ENCODE data around the gene NSUN7.
A peak's percentile ranks its signal among the peaks of the same experiment; 100 is the strongest.

NSUN7 gene

DNA sequence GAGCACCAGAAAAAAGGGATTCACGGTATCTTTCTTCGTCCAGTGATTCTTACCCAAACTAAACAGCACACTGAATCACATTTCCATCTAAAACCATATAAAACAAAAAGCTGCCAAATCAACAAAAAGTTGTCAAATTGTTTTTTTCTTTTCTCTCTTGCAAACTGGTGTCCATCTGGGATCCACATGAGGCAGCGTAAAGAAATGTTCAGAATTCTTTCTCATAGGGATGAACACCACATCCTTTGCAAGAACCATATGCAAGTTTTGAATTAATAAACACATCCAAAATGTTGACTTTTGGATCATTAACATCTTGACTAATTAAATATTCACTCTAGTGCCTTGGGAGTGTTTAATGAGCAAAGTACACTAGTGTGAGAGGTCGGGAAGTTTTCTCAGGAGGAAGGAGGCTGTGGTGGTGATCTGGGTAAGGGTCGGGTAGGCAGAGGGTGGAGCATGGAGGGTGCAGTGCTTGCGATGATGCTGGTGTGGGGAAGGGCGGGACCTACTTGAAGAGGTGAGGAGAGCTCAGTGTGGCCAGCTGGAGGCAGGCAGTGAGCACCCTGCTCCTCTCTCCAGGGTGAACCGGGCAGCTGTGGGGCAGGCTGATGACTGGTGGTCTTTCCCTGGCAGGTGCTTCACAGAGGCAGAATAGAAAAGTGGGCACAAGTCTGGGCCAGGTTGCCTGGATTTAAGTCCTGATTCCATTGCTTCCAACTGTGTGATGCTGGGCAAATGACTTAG, 72.8 kb downstream of the NSUN7 start:
- no peak for DNase-seq (ENCODE audit: low spot score)

DNA sequence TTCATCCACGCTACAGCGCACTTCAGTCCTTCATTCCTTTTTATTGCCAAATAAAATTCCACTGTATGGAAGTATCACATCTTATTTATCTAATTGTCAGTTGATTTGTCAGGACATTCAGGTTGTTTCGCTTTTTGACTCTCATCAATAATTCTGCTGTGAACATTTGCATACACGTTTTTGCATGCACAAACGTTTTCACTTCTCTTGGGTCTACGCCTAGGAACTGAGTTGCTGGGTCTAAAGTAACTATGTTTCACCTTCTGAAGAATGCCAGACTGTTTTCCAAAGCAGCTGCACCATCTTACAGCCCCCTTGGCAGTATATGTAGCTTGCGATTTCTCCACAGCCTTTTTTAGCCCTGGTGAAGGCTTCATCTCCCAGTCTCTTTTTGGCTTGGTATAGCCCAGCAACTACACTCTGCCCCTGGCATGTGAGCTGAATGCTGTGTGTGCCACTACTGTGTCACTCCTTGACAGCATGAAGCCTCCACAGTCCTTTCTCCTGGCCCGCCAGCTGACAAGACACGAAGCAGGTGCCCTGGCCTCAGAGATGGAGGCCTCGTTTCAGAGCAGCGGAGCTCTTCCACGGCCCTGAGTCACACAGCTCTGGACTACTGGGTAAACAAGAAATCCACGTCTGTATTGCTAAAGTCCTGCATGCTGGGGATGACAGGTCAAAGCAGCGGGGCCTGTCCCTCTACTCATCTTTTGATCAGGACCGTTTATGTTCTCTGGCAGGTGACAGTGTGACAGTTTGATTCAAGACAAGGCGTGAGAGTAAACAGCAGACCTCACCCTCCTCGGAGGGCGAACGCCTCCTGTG, 75.5 kb downstream of the NSUN7 start:
- no peak for DNase-seq (ENCODE audit: low spot score)

DNA sequence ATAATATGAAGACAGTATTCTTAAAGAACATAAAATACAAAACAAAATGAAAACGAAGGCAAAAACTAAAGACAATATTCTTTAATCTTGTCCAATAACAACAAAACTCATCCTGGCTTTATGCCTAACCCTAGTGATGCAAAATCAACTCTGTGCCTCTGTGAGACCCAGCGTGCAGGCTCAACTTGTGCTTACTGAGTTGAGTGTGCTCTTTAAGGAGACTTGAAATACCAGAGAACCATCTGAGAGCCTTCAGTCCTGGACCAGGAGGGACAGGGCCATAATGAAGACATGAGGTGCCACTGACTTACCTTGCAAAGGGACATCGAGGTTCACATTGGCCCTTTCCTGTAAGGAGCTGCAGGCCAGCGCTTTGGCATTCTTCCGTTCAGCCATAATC, 77.1 kb downstream of the NSUN7 start:
- DNase-seq (ENCODE audit: low spot score), result no peak

DNA sequence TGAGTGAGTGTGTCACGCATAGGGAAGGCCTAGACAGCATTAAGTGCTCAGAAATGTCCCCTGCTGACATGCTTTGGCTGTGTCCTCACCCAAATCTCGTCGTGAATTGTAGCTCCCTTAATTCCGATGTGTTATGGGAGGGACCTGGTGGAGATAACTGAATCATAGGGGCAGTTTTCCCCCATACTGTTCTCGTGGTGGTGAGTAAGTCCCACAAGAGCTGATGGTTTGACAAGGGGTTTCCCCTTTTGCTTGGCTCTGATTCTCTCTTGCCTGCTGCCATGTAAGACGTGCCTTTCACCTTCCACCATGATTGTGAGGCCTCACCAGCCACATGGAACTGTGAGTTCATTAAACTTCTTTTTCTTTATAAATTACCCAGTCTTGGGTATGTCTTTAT, 78.0 kb downstream of the NSUN7 start:
- DNase-seq (ENCODE audit: low spot score), result no peak

DNA sequence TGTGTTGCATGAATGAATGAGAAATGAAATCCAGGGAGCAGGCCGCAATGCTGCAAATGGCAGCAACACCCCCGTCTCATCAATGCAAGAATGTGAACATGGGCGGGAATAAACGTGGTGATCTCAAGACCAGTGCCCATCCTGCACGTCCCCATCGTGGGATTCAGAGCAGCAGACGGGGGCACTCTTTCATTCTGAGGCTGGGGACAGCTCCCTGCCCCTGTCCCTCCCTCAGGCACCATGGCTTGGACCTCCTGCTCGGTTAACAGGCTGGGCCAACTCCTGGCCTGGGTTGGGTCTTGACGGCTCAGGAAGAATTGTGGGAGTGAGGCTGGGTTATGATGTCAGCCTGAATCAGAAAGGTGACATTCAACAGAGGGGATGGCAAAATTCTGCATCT, 78.9 kb downstream of the NSUN7 start:
- no peak for DNase-seq (ENCODE audit: low spot score)

DNA sequence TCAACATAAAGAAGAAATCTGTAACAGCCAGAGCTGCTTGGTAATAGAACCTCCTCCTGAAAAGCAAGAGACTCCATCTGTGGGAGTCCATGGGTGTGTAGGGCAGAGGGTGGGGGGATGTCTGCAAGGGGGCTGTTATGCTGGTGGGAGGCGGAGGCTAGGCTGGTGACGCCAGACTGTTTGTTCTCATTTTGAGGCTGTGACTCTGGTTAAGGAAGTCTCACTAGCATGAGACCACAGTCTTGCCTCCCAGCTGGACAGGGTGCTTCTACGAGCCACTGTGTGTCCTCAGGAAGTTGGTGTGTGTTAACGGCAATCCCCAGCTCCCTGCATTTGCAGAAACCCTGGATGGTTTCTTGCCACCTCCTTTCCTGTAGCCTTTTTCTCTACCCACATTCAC, 79.8 kb downstream of the NSUN7 start:
- no peak for DNase-seq (ENCODE audit: low spot score)

DNA sequence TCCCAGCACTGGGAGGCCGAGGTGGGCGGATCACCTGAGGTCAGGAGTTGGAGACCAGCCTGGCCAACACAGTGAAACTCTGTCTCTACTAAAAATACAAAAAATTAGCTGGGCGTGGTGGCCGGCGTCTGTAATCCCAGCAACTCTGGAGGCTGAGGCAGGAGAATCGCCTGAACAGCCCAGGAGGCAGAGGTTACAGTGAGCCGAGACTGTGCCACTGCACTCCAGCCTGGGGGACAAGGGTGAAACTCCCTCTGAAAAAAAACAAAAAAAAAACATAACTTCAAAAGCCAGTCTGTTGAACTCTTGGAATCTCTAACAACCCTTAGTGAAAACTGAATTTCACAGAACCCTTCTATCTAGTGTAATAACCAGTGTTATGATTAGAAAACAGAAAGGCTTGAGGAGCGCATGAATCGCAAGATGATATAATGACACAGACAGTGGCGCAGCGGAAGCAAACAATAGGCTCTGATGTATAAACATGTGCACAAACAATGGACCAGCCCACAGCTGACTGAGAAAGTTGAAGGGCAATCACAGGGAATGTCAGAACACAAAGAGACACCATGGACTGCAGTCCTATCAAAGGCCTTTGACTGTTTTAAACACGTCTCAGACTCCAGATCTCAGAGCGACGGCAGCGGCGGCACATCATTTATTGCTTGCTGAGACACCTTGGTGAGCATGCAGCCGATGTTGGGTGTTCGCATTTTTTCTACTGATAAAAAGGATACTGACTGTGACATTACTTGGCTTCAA, 81.6 kb downstream of the NSUN7 start:
- DNase-seq (ENCODE audit: low spot score), result no peak

DNA sequence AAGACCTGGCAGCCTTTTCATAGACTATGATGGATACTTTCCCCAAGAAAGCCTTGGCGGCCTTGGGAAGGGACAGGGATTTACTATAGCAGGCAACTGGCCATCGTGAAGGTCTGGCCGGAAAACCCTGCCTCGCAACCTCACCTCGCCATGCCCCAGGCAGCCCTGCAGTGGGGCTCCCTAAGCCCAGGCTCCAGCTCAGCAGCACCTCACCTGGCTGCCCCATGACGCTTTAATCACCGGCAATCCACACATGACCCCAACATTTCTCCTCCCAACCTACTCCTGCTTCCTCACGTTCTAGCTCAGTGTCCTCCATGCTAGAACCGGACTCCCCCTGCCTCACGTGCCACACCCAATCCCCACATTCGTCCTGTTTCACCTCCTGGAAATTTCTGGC, 82.4 kb downstream of the NSUN7 start:
- no peak for DNase-seq (ENCODE audit: low spot score)

DNA sequence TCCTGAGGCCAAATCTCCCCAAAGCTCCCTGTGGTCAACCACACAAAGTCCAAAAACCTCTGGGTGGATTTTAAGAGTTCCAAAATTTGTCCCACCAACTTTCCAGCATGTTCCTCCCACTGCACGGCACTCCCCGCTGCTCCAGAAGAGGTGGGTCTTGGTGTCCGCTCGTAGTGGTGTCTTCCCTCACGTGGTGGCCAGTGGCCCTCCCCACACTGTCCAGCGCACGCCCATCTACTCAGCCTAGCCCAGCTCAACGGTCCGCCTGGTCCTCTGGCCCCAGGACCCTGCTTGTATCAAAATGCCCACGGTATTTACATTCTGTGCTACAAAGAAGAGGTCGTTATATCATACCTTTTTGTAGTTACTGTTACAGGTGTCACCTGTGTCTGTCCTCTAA, 83.5 kb downstream of the NSUN7 start:
- DNase-seq (ENCODE audit: low spot score), result no peak

DNA sequence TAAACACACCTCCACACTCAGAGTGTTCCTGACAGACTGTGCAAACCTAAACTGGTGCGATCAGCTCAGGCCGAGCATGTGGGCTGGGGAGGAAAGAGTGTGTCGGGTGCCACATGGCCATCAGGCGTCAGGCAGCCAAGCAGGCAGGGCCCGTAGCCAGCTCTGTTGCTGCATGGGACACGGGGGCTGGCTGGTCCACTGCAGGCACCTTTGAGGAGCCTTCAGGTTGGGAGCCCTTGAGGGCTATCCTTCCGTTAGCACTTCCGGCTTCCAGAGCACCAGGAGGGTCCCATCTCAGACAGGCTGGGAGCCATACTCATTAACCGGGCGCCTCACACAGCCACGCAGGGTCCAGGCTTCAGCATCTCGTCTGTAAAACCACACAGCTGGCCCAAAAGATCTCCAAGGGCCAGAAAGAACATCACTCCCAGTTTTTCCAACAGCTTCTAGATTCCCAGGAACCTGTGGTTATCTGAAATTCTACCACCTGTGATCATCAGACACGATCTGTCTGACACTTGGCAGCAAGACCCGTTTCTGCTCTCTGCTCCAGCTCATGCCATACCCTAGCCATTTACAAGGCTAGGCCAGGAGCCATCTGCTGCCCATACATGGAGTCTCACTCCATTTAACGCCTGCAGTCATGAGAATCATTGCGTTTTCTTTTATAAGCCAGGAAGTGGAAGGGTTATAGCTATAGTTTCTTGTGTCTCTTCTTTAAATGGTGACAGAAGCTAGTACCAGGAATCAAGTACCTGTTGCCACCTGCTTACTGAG, 87.5 kb downstream of the NSUN7 start:
- DNase-seq (ENCODE audit: low spot score), result no peak

DNA sequence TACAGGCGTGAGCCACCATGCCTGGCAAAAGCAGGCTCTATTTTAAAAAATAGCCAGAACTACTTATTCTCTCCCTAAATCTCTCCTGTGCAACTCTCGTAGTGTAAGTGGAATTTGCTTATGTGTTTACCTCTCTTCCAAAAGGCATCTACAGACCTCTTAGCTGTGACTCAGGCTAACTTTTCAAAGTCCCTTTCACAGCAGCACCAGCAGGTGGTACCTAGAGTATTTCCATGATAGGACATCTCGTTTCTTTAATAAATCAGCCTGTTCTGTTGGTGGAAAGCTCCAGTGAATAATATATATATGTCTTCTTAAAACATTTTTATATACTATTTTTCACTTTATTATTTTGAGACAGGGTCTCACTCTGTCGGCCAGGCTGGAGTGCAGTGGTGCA, 89.0 kb downstream of the NSUN7 start:
- DNase-seq (ENCODE audit: low spot score), result no peak

DNA sequence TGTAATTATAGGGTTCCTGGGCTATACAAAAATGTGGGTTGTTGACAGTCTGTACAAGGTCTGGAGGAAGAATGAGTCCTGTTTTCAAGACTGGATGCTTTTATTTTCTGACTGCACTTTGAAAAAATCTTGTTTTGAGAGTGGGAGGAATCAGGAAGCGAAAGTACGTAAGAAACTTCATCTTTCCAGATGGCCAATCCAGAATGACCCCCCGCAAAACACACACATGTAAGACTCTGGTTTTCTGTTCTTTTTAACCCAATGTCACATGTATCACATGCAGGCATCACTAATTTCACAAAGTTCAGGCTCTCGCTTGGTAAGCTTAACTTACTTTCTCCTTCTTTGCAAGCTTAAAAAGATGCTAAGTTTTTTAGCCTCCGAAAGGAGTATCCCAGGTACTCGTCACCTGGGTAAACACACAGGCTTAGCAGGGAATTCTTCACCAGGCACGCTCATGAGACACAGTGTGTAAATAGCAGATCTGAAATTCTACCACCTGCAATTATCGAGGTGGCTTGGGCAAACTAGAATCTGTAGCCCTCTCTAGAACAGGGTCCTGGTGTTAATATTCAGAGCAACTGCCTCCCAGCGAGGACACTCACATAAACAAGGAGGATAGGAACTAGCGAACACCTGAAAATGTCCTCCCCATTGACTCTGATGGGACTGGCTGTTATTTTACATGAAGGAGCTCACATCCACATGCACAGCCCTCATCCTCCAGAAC, 90.7 kb downstream of the NSUN7 start:
- DNase-seq (ENCODE audit: low spot score), result no peak

DNA sequence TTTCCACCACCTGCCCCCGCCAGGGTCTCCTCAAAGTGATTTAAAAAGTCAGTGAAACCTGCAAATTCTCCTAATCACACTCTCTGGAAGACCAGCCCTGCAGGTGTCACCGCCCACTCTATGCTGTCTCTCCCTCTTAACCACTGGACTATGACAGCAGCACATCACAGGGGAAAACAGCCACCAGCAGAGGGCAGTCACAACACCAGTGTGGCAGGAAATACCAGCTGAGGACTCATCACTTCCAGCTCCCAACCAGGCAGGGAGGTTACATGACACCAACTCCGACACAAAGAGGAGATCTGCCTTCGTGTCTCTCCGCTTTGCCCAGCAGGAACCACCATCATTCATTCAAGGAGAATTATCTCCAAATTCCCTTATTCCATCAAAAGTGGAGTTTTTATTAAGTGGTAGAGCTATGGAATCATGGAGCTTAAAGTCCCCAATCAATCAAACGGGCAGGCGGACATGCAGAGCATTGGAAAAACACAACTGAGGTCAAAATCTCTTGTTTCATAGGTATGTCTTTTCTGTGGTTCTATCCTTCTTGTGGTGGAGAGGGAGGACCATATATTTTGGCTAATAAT, 91.3 kb downstream of the NSUN7 start:
- peak; percentile 64 for DNase-seq (ENCODE audit: low spot score)

DNA sequence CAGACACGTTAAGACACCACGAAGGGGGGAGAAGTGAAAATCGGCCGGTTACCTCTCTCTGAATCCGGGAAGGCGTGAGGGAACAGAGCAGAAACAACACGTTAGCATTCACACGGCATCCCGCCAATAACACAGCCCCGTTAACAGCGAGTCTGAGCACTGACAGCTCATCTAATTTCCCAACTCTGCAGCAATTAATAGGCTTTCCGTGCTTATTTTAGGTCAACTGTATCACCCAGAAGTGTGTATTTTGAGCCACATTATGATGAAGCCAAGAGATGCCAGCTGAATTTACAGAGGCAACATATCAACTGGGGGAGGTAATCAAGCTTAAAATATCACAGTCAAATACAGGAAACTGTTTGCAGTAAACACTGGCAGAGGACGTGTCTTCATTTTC, 92.6 kb downstream of the NSUN7 start:
- no peak for DNase-seq (ENCODE audit: low spot score)

DNA sequence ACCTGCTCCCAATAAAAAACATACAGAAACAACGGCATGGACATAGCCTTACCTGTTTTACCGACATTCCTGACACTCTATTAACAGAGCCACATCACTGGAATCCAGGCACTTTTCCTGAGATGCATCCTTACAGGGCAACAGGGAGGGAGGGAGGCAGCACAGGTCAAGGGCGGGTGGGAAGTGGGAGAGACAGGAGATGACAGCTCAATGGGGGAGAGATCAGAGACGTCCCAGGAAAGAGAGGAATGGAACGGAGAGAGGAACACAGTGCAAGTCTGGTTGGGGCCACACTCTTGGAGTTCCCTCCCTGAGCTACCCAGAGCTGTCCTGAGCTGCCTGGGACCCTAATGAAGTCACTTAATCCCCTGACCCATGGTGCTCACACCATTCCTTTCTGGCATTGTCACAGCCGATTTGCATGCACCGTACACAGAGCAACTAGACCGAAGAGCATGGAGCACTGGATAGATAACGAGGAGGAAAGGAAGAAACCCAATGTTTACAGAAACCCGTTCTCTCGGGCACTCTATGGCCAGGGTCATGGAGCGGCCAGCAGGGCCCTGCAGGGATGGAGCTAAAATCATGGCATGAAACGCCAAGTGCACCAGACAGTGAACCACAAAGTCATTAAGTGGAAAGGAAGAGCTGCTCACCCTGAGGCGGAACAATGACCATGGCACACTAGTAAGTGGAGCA, 93.1 kb downstream of the NSUN7 start:
- no peak for DNase-seq (ENCODE audit: low spot score)

DNA sequence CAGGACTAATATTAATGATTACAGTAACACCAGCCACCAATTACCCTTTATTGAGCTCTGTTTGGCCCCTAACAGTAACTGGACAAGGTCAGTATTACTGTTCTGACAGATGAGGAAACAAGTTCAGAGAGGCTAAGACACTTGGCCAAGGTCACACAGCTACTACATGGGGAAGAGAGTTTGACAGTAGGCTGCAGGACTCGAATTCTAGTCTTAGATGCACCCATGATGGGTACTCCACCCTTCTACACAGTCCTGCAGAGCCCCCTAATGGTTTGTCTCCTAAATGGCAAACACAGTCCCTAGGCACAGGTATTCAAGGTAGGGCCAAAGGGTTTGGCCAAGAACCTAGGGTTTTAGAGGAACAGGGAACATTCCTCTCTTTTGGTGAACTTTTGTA, 93.9 kb downstream of the NSUN7 start:
- no peak for DNase-seq (ENCODE audit: low spot score)

DNA sequence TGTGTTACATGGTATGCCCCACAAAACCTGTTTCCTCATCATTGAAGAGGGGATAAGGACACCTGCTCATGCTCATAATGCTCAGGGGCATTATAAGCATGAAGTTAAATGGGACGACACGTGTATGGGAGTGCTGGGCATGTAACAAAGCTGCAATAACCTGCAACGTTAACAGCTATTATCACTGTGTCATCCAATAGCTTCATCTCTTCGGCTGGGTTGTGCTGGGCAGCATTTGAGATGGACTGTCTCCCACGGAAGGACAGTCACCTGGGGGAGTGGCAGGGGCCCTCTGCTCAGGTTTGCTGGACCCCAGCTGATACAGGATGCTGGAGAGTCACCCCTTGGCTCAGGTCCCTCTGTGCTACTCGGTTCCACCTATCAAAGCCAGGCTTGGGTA, 94.5 kb downstream of the NSUN7 start:
- DNase-seq (ENCODE audit: low spot score), result no peak

DNA sequence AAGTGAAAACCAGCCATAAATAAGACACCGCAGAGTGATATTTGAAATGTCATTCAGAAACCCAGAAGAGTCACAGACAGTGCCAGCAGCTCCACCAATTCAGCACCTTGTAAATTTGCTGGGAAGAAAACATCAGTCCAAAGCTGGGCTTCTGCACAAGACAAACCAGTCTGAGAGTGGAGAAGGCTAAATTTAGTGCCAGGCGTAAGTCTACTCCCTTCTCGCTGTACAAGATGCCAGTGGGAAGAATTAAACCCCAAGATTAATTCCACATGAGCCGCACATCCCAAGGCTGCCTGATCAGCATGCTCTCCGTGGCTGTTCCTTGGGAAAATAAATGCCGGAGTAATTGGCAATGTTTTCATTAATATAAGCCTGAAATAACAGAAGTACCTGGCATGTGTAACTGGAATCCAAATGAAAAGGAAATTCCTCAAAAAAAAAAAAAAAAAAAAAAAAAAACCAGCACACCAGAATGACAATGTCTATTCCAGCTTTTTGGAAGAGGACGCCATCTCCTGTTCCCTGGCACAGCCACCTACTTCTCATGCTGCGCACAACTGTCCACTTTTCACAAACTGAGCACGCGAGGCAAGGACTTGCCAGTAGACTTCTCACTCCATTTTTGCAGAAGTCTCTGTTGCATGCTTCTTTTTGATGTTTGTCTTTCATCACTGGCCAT, 95.5 kb downstream of the NSUN7 start:
- DNase-seq (ENCODE audit: low spot score), result no peak

DNA sequence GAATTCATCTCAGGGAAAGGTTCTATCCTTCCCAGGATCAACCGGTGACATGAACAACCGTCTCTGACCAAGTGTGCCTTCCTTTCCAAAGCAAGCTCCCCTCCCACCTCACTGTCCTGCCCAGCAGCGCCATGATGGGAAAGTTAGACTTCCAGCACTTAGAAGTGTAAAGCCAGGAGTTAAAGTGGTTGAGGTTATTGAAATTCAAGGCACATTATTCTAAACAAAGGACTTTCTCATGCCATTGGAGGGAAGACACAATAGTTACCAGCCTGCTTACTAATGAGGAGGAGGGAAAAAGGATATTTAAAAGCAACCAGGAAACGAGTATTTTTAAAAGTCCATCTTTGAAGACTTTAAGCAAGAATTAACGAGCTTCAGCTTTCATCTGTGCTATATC, 96.8 kb downstream of the NSUN7 start:
- no peak for DNase-seq (ENCODE audit: low spot score)

DNA sequence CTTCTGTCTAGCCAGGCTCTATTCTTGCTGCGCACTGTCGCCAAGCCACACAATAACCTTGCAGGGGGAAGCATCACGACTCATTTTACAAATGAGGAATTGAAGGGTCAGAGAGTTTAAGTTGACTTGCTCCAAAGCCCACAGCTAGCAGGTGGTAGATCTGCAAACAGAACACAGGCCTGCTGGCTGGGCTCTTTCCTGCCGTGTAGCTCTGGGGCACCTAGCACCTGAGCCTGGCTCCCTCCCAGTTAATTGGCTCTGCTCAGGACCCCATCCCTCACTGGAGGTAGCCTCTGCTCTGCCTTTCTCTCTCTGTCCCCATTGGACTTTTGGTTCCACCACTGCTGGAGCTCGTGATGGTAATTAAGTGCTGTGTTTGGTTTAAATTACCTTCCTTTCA, 98.5 kb downstream of the NSUN7 start:
- DNase-seq (ENCODE audit: low spot score), result no peak
